GM18868 (cell line): ENCODE results near the gene ZNF683.
A peak's percentile ranks its signal among the peaks of the same experiment; 100 is the strongest.
"Not testable (repeated sequence)": the region's sequence is repeated elsewhere in the genome, so short reads cannot be mapped to it uniquely, and the experiment has no call there.

ENCODE experiments used
- ATAC-seq: cut with Tn5 transposase; IDR thresholded peaks from one replicate; pipeline ENCODE4 v1.9.1; 2021; ENCODE audit warnings: mild to moderate bottlenecking, moderate library complexity; ENCODE audit not compliant: unreplicated experiment

ZNF683 gene

DNA sequence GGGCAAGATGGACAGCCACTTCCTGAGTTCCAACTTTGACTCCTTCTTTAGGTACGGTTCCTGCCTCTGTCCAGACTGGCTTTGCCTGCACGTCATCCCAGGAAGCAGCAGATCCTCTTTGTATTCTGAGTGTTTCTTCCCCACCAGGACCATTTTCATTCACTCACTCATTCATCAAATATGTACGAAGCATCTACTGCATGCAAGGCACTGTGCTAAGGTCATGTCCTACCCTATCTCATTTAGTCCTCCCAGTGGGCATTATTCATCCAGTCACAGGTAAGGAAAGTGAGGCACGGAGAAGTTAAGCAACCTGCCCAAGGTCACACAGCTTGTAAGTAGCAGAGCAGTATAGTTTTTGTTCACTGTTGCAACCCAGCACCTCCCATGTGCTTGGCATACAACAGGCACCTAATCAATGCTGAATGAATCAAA, 32.5 kb downstream of the ZNF683 start:
- ATAC-seq = no peak

DNA sequence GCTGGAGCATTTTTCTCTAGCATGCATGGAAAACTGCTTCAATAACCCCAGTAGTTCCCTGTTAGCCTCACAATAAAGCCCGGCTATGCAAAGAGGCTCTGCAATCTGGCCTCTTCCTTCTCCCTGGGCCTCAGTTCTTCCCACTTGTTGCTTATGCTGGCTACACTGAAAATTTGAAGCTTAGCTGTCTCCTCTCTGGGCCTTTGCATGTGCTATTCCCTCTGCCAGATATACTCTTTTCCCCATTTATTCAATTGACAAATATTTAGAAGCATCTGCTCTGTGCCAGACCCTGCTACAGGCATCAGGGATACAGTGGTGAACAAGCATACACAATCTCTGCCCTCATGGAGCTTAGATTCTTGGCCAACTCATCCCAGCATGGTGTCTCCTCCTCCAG, 33.9 kb downstream of the ZNF683 start:
- no peak for ATAC-seq

DNA sequence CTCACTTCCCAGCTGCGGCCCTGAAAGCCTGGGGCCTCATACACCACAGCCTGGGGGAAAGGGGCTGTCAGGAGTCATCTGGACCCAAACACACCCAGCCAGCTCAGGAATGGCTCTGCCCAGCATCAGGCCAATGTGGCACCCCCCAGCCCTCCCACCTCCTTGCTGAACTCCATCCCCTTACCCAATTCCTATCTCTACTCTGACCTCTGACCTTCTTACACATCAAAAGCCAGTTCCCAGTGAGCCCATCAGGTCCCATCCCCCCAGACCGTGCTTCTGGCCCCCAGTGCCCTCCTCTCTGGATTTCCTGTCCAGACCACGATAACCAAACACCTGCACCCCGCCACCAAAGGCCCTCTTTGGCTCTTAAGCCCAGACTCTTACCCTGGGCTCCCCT, 34.9 kb downstream of the ZNF683 start:
- ATAC-seq = no peak

DNA sequence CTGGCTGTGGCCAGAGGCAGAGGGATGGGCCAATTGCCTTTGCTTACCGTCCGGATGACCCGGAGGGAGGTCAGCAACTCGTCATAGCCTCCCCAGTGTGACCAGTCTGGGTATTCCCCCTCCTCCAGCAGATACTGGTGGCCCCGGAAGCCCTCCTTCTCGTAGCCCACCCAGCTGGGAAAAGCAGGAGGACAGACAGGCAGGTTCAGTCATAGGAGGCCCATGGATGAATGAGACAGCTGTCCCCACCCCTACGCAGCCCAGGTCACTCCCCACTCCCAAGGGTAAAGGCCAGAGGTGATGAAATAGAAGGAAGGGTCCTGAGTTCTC, 35.4 kb downstream of the ZNF683 start:
- ATAC-seq = no peak

DNA sequence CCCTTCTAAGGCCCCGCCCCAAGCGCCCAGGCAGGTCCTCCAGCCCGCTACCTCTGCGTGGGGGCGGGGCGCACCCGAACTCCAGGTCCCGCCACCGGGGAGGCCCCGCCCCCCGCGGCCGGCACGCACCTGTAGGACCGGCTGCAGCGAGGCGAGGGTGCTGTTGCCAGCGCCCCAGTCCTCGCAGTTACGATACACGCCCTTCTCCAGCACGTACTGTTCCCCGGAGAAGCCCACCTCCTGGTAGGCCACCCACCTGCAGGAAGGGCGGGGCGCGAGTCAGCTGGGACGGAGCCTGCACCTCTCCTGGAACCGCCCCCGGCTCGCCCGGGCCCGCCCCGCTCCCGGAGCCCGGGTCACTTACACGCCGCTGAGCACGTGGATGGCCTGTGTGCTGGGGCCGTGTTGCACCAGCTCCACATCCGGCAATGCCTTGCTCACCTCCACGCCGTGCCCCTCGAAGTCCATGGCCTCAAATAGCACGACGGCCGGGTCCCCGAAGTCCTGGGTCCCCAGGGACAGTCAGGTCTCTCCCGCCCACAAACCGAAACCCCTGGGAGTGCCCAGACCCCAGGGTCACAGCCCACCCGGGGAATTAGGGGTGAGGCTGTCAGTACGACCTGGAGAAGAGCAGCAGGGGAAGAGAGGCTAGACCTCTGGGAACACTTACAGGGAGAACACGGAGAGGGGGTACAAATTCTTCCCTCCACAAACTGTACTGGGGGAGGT, 35.9 kb downstream of the ZNF683 start:
- ATAC-seq = no peak

DNA sequence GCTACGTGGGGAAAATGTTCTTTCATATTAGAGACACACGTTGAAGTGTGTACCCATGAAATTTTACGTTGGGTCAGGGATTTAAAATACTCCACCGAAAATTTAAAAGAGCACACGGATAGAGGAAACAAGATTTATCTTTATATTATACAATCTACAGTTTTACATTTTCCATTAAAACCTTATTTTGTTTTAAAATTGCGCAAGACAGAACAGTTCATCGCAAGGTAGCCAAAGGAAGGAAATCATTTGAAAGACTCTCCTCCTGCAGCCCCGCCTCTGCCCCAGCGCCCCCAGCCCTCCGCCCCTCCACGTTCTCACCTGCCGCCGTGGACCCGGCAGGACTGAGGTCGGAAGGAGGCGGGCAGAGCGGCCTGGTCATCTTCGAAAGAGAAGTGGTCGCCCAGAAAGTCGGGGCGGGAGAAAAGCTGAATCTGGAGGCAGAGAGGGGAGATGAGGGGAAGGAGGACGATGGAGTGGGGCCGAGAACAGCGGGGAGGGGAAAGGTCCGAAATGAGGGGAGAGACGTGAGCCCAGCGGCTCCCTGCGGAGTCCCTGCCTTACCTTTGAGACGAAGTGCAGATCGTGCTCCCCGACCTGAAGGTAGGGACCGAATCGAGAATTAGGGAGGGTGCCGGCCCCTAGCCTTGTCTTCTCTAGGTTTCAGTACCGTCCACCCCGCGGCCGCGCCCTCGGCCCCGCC, 36.6 kb downstream of the ZNF683 start:
- no peak for ATAC-seq

DNA sequence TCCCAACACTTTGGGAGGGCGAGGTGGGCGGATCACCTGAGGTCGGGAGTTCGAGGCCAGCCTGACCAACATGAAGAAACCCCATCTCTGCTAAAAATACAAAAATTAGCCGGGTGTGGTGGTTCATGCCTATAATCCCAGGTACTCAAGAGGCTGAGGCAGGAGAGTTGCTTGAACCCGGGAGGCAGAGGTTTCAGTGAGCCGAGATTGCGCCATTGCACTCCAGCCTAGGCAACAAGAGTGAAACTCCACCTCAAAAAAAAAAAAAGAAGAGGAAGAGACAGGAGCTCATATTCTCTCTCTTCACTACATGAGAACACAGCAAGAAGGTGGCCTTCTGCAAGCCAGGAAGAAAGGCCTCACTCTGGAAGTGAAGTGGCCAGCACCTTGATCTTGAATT, 39.2 kb downstream of the ZNF683 start:
- ATAC-seq = not testable (repeated sequence)

DNA sequence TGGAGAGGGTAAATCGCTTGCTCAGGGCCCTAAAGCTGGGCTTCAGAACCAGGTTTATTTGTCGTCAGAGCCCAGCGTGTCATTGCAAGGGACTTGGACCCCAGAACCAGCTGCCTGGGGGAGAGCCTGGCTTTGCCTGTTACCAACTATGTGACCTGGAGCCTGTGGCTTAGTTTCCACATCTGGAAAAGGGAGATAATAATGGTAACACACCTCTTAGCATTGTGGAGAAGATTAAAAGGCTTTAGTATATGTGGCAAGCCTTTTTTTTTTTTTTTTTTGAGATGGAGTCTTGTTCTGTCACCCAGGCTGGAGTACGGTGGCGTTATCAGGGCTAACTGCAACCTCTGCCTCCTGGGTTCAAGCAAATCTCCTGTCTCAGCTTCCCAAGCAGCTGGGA, 42.3 kb downstream of the ZNF683 start:
- no peak for ATAC-seq

DNA sequence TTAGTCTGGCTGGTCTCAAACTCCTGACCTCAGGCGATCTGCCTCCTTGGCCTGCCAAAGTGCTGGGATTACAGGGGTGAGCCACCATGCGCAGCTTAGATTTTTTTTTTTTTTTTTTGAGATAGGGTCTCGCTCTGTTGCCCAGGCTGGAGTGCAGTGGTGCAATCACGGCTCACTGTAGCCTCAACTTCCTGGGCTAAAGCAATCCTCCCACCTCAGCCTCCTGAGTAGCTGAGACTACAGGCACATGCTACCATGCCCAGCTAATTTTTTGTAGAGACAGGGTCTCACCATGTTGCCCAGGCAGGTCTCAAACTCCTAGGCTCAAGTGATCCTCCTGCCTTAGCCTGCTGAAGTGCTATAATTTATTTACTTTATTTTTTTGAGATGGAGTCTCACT, 43.2 kb downstream of the ZNF683 start:
- not testable (repeated sequence) for ATAC-seq

DNA sequence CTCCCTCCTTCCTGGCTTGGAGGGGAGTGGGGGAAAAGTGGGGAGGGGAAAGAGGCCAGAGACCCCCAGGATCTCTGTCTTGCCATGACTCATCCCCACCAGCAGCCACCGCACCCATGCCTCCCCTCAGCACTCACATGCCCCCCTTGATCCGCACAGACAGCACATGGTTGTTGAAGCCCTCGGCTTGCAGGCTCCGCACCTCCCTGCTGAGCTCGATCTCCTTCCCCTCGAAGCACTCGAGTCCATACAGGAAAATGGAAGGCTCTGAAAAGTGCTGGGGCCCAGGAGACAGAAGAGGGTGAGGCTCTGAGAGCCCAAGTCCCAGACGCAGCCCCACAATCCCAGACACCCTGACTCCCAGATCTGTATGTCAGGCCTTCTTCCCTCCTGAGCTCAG, 44.0 kb downstream of the ZNF683 start:
- no peak for ATAC-seq

DNA sequence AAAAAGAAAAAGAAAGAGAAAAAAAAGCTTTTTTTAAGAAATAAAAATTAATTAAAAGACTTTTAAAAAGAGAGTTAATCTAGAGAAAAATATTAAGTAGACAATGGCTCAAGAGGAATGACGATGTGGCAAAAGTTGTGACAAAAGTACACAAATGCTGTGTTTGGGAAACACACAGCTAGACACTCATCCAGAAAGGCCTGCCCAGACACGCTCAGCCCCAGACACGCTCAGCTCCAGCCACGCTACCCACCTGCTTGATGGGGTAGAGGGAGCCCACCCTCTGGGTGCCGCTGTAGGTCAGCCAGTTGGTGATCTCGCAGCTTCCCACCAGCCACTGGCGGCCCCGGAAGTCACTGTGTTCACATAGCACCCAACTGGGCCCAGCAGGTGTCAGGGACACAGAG, 44.6 kb downstream of the ZNF683 start:
- no peak for ATAC-seq

DNA sequence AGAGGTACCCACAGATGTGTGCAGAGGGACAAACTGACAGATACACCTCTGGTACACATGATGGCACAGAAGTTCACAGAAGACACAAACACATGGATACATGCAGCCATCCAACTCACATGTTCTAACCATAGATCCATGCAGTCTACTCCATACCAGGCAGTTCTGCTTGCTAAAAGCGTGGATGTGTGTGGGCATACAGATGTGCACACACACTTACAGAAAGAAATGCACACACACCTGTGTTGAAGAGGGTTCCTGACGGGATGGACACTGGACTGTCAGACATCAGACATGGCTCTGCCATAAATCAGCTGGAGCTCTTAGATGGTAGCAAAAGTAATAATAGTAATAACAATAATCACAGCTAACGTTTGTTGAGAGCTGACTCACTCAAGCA, 48.0 kb downstream of the ZNF683 start:
- no peak for ATAC-seq

DNA sequence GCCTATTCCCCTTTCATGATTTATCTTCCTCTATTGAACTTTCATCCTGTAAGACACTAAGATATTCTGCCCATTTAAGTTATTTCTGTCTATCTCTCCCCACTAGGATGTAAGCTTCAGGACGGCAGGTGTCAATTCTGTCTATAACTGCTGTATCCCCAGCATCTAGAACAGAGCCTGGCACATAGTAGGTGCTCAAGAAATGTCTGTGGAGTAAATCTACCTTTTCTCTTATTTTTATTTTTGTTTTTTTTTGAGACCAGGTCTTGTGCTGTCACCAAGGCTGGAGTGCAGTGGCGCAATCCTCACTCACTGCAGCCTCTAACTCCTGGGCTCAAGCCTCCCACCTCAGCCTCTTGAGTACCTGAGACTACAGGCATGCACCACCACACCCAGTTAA, 49.2 kb downstream of the ZNF683 start:
- ATAC-seq = no peak

DNA sequence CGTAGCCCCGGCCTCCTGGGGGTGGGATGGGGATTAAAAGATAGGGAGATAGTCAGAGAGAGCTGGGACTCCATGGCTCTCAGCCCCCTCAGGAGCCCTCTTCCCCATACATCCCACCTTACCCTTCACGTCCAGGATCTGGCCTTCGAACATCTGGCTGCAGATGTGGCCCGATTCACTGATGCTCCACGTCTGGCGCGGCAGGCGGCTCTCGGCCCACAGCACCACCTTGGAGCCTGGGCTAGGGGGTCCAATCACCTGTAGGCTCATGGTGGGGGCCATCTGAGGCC, 50.6 kb downstream of the ZNF683 start:
- no peak for ATAC-seq

DNA sequence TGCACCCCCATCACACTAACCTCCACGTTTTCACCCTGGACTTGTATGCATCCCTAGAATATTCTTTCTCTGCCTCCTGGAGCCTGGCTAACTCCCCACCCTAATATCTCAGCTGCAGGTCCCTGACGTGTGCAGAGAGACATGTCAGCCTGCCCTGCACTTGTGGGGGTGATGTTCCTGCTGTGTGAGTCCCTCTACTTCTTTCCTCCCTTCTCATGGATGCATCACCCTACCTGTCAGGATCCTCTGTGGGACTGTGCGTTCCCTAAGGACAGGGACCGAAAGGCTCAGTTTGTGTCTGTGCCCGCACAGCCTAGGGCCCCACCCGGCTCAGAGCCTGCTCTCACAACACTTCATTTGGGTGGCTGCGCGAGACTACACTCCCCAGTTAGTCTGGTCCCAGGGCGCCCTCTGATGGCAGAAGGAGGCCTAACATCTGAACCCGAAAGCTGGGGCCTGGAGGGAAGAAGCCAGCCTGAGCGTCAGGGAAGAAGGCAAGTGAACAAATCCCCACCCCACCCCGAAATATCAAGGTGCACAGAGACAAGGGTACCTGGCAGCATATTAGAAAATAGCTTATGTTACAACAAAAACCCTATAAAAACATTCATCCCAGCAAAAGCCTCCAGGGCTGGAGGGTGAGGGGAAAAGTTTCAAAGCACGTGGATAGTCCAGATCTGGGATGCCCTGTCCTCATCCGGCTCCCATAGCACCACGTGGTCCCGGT, 51.1 kb downstream of the ZNF683 start:
- ATAC-seq = no peak

DNA sequence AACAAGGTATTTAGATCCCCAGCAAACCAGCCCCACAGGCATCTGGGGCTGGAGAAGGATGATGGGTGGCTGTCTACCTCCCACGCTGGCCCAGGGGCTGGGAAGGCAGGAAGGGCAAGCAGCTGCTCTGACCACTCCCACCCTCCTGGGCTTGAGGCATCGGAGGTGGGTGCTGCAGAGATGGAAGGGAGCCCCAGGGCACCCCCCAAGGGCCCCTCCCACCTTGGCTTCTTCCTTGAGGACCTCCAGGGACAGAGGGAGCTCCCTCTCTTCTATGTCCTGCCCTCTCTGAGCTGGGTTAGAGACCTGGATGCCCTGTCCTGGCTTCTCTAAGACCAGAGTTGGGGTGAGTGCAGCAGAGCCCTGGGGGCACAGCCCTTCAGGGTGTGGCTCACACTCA, 51.7 kb downstream of the ZNF683 start:
- no peak for ATAC-seq

DNA sequence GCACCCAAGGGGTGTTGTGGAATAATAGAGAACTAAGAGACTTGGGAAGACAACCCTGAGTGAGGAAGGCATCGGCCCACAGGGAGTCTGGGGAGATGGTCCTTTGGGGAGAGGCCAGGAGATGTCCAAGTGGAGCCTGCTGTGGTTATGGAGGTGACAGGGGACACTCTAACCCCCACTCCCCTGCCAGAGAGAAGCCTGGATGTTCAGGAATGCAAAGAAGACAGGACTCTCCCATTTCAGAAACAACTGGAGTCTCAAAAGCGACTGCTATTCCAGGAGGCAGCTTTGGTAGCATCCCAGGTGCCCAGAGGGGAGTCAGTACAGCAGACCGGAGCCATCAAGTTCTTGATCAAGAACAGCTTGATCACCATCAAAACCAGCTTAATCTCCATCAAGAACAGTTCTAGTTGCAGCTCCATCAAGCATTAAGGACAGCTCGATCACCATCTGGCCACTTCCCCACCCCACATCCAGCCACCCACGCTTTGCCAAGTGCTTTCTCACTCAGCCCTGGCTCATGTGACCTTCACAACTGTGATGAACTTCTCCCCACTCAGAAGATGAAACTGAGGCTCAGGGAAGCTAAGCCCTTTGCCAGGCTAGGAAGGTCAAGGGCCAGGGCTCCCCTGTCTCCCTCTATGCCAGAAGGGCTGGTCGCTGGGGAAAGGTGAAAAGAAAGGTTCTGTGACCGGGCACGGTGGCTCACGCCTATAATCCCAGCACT, 54.0 kb downstream of the ZNF683 start:
- ATAC-seq = no peak

DNA sequence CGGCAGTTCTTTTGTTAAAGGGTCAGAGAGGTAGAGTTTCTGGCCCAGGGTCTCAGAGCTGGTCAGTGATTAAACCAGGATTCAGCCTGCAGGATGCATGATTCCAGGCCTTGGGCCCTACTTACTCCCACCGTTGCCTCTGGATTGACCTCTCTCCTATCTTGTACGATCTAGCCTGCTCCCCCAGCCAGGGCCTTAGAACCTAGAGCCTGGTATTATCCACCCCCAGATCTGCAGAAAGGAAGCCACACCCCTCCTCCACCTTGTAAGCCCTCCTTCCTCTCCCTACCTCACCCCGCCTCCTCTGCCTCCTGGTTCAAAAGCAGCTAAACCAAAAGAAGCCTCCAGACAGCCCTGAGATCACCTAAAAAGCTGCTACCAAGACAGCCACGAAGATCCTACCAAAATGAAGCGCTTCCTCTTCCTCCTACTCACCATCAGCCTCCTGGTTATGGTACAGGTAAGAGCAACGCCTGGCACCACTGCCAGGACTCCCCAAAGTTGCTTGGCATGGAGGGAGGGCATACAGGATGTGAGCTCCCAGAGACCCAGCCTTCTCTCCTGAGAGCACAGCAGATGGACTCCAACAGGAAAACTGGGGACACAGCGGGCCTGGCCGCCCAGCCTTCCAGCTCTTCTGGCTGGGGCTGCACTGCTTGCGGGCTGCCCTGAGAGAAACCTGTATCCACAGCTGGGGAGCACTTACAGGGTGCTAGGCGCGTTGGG, 54.8 kb downstream of the ZNF683 start, which contains the start of gene CD52:
Gene CD52 (plus strand): TSS at position 347 of the 726 bp plus-strand sequence. CDS start 60 bp downstream, at position 407.
- peak; percentile 35 for ATAC-seq

DNA sequence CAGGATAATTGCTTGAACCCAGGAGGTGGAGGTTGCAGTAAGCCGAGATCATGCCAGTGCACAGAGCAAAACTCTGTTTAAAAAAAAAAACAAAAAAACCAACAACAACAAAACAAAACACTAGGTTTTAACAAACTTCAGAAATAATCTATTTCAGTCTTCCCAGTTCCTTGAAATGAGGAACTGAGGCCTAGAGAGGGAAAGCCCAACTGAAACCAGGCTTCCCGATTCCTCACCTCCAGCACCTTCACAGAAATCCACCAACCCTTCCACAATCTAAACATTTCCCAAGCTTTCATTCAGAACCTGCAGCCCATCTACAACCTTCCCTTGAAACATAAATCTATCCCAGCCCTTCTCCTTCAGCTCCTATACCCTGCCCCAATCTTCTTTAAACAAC, 55.4 kb downstream of the ZNF683 start:
- no peak for ATAC-seq

DNA sequence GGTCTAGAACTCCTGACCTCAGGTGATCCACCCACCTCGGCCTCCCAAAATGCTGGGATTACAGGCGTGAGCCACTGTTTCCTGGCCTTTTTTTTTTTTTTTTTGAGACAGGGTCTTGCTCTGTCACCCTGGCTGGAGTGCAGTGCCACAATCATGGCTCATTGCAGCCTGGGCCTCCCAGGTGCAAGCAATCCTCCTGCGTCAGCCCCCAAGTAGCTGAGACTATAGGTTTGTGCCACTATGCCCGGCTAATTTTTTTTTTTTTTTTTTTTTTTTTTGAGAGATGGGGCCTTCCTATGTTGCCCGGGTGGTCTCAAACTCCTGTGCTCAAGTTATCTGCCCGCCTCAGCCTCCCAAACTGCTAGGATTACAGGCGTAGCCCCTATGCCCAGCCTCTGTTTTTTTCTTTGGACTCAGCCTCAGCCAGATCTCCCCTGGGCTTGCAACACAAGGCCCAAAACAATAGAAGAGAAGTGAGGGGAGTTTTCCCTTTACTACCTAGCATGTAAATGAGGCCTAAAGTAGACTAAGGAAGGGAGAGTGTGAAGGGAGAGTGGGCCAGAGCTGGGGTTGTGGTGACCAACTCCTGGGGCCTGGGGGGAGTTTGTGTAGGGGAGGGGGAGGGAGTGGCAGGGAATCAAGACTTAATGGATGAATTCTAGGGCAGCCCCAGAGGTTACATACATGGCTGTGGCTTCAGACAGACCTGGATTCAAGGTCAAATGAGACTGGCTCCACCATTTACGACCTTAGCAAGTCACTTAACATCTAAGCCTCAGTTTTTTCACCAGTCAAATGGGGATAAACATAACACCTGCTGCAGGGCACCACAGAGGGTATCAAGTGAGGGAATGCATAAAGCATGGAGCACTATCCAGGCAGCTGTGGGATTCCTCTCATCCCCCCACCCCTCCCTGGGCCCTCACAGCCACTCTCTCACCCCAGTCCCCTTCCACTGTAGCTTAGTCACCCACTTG, 56.4 kb downstream of the ZNF683 start:
- no peak for ATAC-seq
